SK-N-SH treated with all-trans-retinoic acid at 6 μM for 48 hours (cell line): ENCODE data around the gene GATA5.

Source experiments
- ATAC-seq: fragments of 200-7000 bp; cut with Tn5 transposase; 3 replicates; pipeline ENCODE4 v1.9.1; 2020; ENCODE audit warnings: mild to moderate bottlenecking, moderate library complexity
- ARNTL ChIP-seq: fragments of 450-650 bp; formaldehyde crosslinking; IDR thresholded peaks from 2 replicates; pipeline ENCODE4 v1.5.0; 2020; ENCODE audit warnings: low read depth, mild to moderate bottlenecking, moderate library complexity, borderline replicate concordance
- BACH2 ChIP-seq: fragments of 250-450 bp; sonication (Bioruptor Pico); IDR thresholded peaks from 2 replicates; pipeline ENCODE4 v1.9.0; 2021; ENCODE audit warnings: mild to moderate bottlenecking, borderline replicate concordance
- CREB5 ChIP-seq: fragments of 250-450 bp; sonication (Bioruptor Pico); IDR thresholded peaks from 2 replicates; pipeline ENCODE4 v1.5.1; 2020; ENCODE audit warnings: low read depth, mild to moderate bottlenecking, moderate library complexity
- CSRNP3 ChIP-seq: fragments of 250-450 bp; sonication (Bioruptor Pico); IDR thresholded peaks from 2 replicates; pipeline ENCODE4 v1.5.1; 2021; ENCODE audit warnings: mild to moderate bottlenecking, moderate library complexity
- ESRRG ChIP-seq: fragments of 250-450 bp; sonication (Bioruptor Pico); IDR thresholded peaks from 2 replicates; pipeline ENCODE4 v1.6.1; 2021; ENCODE audit warnings: mild to moderate bottlenecking
- GLIS3 ChIP-seq: fragments of 250-450 bp; sonication (Bioruptor Pico); IDR thresholded peaks from 2 replicates; pipeline ENCODE4 v1.5.0; 2020; ENCODE audit warnings: mild to moderate bottlenecking, moderate library complexity
- ISL1 ChIP-seq: fragments of 250-450 bp; sonication (Bioruptor Pico); IDR thresholded peaks from 2 replicates; pipeline ENCODE4 v2.1.2; 2022; ENCODE audit warnings: mild to moderate bottlenecking, moderate library complexity
- OSR1 ChIP-seq: fragments of 250-450 bp; sonication (Bioruptor Pico); IDR thresholded peaks from 2 replicates; pipeline ENCODE4 v1.8.0; 2022; ENCODE audit warnings: moderate library complexity, mild to moderate bottlenecking, inconsistent platforms
- PATZ1 ChIP-seq: fragments of 250-450 bp; sonication (Bioruptor Pico); IDR thresholded peaks from 2 replicates; pipeline ENCODE4 v1.8.0; 2020; ENCODE audit warnings: mild to moderate bottlenecking, moderate library complexity, borderline replicate concordance
- POU6F1 ChIP-seq: fragments of 250-450 bp; sonication (Bioruptor Pico); IDR thresholded peaks from 2 replicates; pipeline ENCODE4 v1.8.0; 2021; ENCODE audit warnings: low read depth, mild to moderate bottlenecking, moderate library complexity, borderline replicate concordance
- PPARA ChIP-seq: fragments of 250-450 bp; sonication (Bioruptor Pico); IDR thresholded peaks from 2 replicates; pipeline ENCODE4 v1.5.0; 2020; ENCODE audit warnings: mild to moderate bottlenecking, borderline replicate concordance
- RARB ChIP-seq: fragments of 250-450 bp; sonication (Bioruptor Pico); IDR thresholded peaks from 2 replicates; pipeline ENCODE4 v1.8.0; 2021; ENCODE audit warnings: mild to moderate bottlenecking, moderate library complexity
- SNAI2 ChIP-seq: fragments of 250-450 bp; sonication (Bioruptor Pico); IDR thresholded peaks from 2 replicates; pipeline ENCODE4 v1.5.0; 2020; ENCODE audit warnings: mild to moderate bottlenecking, moderate library complexity
- ZC3H10 ChIP-seq: fragments of 250-450 bp; sonication (Bioruptor Pico); IDR thresholded peaks from 2 replicates; pipeline ENCODE4 v1.5.1; 2021; ENCODE audit warnings: mild to moderate bottlenecking, moderate library complexity
- ZFP3 ChIP-seq: fragments of 250-450 bp; sonication (Bioruptor Pico); IDR thresholded peaks from 2 replicates; pipeline ENCODE4 v1.5.0; 2020; ENCODE audit warnings: mild to moderate bottlenecking, moderate library complexity
- ZNF565 ChIP-seq: fragments of 450-650 bp; formaldehyde crosslinking; conservative IDR thresholded peaks from 2 replicates; pipeline ENCODE4 v1.5.0; 2020; ENCODE audit warnings: low read depth, mild to moderate bottlenecking, moderate library complexity
- ZNF70 ChIP-seq: fragments of 450-650 bp; formaldehyde crosslinking; IDR thresholded peaks from 2 replicates; pipeline ENCODE4 v1.5.0; 2020; ENCODE audit warnings: mild to moderate bottlenecking, moderate library complexity
- ZNF8 ChIP-seq: fragments of 450-650 bp; formaldehyde crosslinking; IDR thresholded peaks from 2 replicates; pipeline ENCODE4 v1.5.0; 2020; ENCODE audit warnings: mild to moderate bottlenecking, moderate library complexity
- TF ChIP-seq, protein P1 (sequence below): fragments of 250-450 bp; sonication (Bioruptor Pico); IDR thresholded peaks from 2 replicates; pipeline ENCODE4 v1.5.0; 2020; ENCODE audit warnings: mild to moderate bottlenecking, moderate library complexity

Gene GATA5

GRCh38 chr20:62413896-62414481 lies 61.8 kb downstream of the GATA5 start:
- ATAC-seq = peak; percentile 64
- TF ChIP-seq CSRNP3 (no peak), ZNF565 (no peak), GLIS3 (no peak), ESRRG (CRISPR knock-in tag) (no peak), SNAI2 (CRISPR knock-in tag) (no peak), ARNTL (CRISPR knock-in tag) (no peak), BACH2 (no peak), POU6F1 (CRISPR knock-in tag) (no peak), ZC3H10 (CRISPR knock-in tag) (no peak), RARB (no peak), OSR1 (CRISPR knock-in tag) (no peak), ZNF8 (CRISPR knock-in tag) (no peak), ZFP3 (no peak), ISL1 (CRISPR knock-in tag) (no peak), PPARA (CRISPR knock-in tag) (no peak), ZNF70 (no peak), PATZ1 (CRISPR knock-in tag) (no peak), CREB5 (CRISPR knock-in tag) (no peak)
- TF ChIP-seq, protein P1, sequence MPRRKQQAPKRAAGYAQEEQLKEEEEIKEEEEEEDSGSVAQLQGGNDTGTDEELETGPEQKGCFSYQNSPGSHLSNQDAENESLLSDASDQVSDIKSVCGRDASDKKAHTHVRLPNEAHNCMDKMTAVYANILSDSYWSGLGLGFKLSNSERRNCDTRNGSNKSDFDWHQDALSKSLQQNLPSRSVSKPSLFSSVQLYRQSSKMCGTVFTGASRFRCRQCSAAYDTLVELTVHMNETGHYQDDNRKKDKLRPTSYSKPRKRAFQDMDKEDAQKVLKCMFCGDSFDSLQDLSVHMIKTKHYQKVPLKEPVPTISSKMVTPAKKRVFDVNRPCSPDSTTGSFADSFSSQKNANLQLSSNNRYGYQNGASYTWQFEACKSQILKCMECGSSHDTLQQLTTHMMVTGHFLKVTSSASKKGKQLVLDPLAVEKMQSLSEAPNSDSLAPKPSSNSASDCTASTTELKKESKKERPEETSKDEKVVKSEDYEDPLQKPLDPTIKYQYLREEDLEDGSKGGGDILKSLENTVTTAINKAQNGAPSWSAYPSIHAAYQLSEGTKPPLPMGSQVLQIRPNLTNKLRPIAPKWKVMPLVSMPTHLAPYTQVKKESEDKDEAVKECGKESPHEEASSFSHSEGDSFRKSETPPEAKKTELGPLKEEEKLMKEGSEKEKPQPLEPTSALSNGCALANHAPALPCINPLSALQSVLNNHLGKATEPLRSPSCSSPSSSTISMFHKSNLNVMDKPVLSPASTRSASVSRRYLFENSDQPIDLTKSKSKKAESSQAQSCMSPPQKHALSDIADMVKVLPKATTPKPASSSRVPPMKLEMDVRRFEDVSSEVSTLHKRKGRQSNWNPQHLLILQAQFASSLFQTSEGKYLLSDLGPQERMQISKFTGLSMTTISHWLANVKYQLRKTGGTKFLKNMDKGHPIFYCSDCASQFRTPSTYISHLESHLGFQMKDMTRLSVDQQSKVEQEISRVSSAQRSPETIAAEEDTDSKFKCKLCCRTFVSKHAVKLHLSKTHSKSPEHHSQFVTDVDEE = no peak
